ENCODE measurements around the gene L3MBTL4. TPM values are rescaled to one million over a fixed set of nuclear protein-coding genes. Genes with fewer than 3 reads are reported as not detected.

Gene L3MBTL4
- total RNA-seq, 2 experiments from 2014 or later: not detected

DNA sequence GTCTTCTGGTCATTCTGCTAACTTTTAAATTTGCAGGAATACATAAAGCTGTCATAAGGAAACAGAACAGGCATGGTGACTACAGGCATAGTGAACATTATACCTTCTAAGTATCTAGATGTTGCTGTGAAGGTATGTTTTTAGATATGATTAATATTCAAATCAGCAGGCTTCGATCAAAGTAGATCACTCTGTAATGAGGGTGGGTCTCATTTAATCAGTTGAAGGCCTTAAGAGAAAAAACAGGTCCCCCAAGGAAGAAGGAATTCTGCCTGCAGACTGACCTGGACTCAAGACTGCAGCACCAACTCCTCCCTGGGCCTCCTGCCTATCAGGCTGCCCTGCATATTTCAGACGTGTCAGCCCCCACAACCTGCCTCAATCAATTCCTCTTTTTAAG is 104.0 kb downstream of the L3MBTL4 start:
- no peaks in the 10 kb centered on the region for H3K79me2 ChIP-seq (ENCODE audit: insufficient read depth, low read depth, low read length)
- no TSS peak for BruUV-seq (replicated peaks)
- TF ChIP-seq EZH2phosphoT487 (IDR thresholded peaks at IDR 0.05; ENCODE audit: borderline replicate concordance, low read depth, low read length): no peak
- TF ChIP-seq, protein P1, sequence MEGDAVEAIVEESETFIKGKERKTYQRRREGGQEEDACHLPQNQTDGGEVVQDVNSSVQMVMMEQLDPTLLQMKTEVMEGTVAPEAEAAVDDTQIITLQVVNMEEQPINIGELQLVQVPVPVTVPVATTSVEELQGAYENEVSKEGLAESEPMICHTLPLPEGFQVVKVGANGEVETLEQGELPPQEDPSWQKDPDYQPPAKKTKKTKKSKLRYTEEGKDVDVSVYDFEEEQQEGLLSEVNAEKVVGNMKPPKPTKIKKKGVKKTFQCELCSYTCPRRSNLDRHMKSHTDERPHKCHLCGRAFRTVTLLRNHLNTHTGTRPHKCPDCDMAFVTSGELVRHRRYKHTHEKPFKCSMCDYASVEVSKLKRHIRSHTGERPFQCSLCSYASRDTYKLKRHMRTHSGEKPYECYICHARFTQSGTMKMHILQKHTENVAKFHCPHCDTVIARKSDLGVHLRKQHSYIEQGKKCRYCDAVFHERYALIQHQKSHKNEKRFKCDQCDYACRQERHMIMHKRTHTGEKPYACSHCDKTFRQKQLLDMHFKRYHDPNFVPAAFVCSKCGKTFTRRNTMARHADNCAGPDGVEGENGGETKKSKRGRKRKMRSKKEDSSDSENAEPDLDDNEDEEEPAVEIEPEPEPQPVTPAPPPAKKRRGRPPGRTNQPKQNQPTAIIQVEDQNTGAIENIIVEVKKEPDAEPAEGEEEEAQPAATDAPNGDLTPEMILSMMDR (conservative IDR thresholded peaks at IDR 0.05; ENCODE audit: low read length): no peak
- no peaks in the 10 kb centered on the region for H3K9me2 ChIP-seq (ENCODE audit: insufficient read depth, low read length)
- no peak overlapping the region for H3K4me2 ChIP-seq (ENCODE audit: low read length)
- H3K4me3 ChIP-seq (ENCODE audit: low read depth, low read length, poor library complexity, severe bottlenecking): no peak overlapping the region
- no peaks in the 10 kb centered on the region for H3K4me1 ChIP-seq (ENCODE audit: insufficient read depth, low read length, poor library complexity, severe bottlenecking)
- no peaks in the 10 kb centered on the region for H3K9me3 ChIP-seq (ENCODE audit: low read length)
- DNase-seq (ENCODE audit: low spot score): no peak
- no peak overlapping the region for H3K27ac ChIP-seq (ENCODE audit: low read depth, low read length, poor library complexity, severe bottlenecking)
- H2AFZ ChIP-seq (ENCODE audit: low read length): no peak overlapping the region
- intact Hi-C loops (cut with micrococcal nuclease; ENCODE audit: unreplicated experiment): no loop called here
- ChIA-PET CTCF (ENCODE audit: unreplicated experiment) (no interaction called here), POLR2A (no interaction called here)
- H4K20me1 ChIP-seq (ENCODE audit: insufficient read depth, low read length): no peaks in the 10 kb centered on the region
- H3K36me3 ChIP-seq (ENCODE audit: insufficient read depth, low read length): no peaks in the 10 kb centered on the region

DNA sequence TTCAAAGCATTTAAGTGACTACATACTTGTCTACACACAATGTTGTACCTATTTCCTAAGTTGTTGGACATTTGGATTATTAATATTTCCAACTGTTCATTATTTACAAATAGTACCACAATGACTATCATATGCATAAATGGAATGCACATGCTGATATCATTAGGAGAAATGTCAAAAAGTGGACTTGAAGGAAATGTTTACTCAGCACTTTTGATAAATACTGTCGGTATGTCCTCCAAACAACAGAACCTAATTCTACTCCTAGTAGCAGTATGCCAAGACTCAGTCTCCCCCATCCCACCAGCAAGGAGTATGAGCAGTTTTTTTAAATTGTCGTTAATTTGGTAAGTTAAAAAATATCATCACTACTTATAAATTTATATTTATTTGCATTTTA is 116.8 kb downstream of the L3MBTL4 start:
- no peaks in the 10 kb centered on the region for H3K9me3 ChIP-seq (ENCODE audit: low read length)
- no TSS peak for BruUV-seq (replicated peaks)

DNA sequence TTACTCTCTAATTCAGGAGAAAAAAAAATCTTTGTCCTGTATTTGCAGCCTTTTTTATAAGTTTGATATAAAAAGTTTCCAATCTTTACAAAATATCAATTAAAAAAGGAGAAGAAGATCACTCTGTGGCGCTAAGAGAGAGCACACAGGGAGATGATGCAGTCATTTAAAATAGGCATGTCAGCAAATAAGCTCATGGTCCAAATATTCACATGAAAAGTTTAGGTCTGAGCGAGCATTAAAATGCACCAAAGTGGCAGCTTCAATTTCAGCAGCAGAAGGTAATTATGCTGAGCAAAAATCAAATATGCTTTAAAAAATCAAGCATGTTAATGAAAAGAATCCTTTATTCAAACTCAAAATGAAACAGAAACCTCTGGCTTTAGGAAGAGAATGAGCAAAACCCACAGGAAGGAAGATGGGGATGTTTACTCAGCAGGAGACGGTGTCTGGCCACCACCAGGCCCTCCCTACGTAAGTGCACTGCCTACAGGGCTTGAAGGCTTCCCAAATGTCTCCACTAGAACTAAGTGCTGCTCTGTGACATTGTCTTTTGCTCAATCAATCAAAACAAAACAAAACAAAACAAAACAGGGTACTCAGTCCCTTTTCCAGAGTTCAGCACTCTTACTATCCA is 120.4 kb downstream of the L3MBTL4 start:
- ChIA-PET CTCF (ENCODE audit: unreplicated experiment) (no interaction called here), POLR2A (interaction anchor here (0.6 to 0.7 kb wide), 2 partner anchors 298 to 929 kb away, joined by 3 to 5 read pairs; no protein-coding TSS in a partner anchor)
- Histone ChIP-seq H3K36me3 (ENCODE audit: insufficient read depth, low read length) (no peaks in the 10 kb centered on the region), H2AFZ (ENCODE audit: low read length) (no peak overlapping the region), H3K4me2 (ENCODE audit: low read length) (no peak overlapping the region), H3K9me3 (ENCODE audit: low read length) (no peaks in the 10 kb centered on the region), H3K4me3 (ENCODE audit: low read depth, low read length, poor library complexity, severe bottlenecking) (no peak overlapping the region), H4K20me1 (ENCODE audit: insufficient read depth, low read length) (no peaks in the 10 kb centered on the region), H3K79me2 (ENCODE audit: insufficient read depth, low read depth, low read length) (no peaks in the 10 kb centered on the region), H3K4me1 (ENCODE audit: insufficient read depth, low read length, poor library complexity, severe bottlenecking) (no peaks in the 10 kb centered on the region), H3K27ac (ENCODE audit: low read depth, low read length, poor library complexity, severe bottlenecking) (no peak overlapping the region), H3K9me2 (ENCODE audit: insufficient read depth, low read length) (no peaks in the 10 kb centered on the region)
- DNase-seq (ENCODE audit: low spot score): no peak
- intact Hi-C loops (cut with micrococcal nuclease; ENCODE audit: unreplicated experiment): loop anchor here (10.0 kb wide), 1 partner anchor 59 kb away; no protein-coding TSS in a partner anchor
- BruUV-seq (replicated peaks): no TSS peak
- TF ChIP-seq EZH2phosphoT487 (IDR thresholded peaks at IDR 0.05; ENCODE audit: borderline replicate concordance, low read depth, low read length): no peak
- TF ChIP-seq, protein P1 (conservative IDR thresholded peaks at IDR 0.05; ENCODE audit: low read length): no peak

More for the DNA sequence above, 116.8 kb downstream of the L3MBTL4 start:
- no peak for TF ChIP-seq EZH2phosphoT487 (IDR thresholded peaks at IDR 0.05; ENCODE audit: borderline replicate concordance, low read depth, low read length)
- TF ChIP-seq, protein P1 (conservative IDR thresholded peaks at IDR 0.05; ENCODE audit: low read length): no peak
- Histone ChIP-seq H2AFZ (ENCODE audit: low read length) (no peak overlapping the region), H3K4me2 (ENCODE audit: low read length) (no peak overlapping the region), H3K36me3 (ENCODE audit: insufficient read depth, low read length) (no peaks in the 10 kb centered on the region), H3K79me2 (ENCODE audit: insufficient read depth, low read depth, low read length) (no peaks in the 10 kb centered on the region), H3K27ac (ENCODE audit: low read depth, low read length, poor library complexity, severe bottlenecking) (no peak overlapping the region), H4K20me1 (ENCODE audit: insufficient read depth, low read length) (no peaks in the 10 kb centered on the region), H3K4me1 (ENCODE audit: insufficient read depth, low read length, poor library complexity, severe bottlenecking) (no peaks in the 10 kb centered on the region), H3K4me3 (ENCODE audit: low read depth, low read length, poor library complexity, severe bottlenecking) (no peak overlapping the region), H3K9me2 (ENCODE audit: insufficient read depth, low read length) (no peaks in the 10 kb centered on the region)
- POLR2A ChIA-PET: no interaction called here
- CTCF ChIA-PET (ENCODE audit: unreplicated experiment): no interaction called here
- DNase-seq (ENCODE audit: low spot score): no peak
- intact Hi-C loops (cut with micrococcal nuclease; ENCODE audit: unreplicated experiment): loop anchor here (10.0 kb wide), 1 partner anchor 63 kb away; no protein-coding TSS in a partner anchor
